ENCODE measurements around the gene EGFL7.

GRCh38 chr9:136705564-136705963 is 42.8 kb downstream of the EGFL7 start:
- TF ChIP-seq CTCF (IDR thresholded peaks at IDR 0.05) (no peak), POLR2A (IDR thresholded peaks at IDR 0.05) (no peak)

All from ovary (tissue), 3 donors.